Motor neuron (in vitro differentiated cells): ENCODE results near the gene FAM153A. TPM values are rescaled to one million over a fixed set of nuclear protein-coding genes. Genes with fewer than 3 reads are reported as not detected.
"Not testable (repeated sequence)": the region's sequence is repeated elsewhere in the genome, so short reads cannot be mapped to it uniquely, and the experiment has no call there.

Experiments used
- ATAC-seq, 8 experiments: fragments of 200-7000 bp; cut with Tn5 transposase; replicated peaks in 6 of 8; 2 replicates each; pipeline ENCODE4 v1.8.0; 2021; ENCODE audit warnings: mild to moderate bottlenecking in 8 of 8, moderate library complexity in 8 of 8
- H3K27ac ChIP-seq, 2 donors: fragments of 250-450 bp; sonication (Bioruptor Pico); 2 replicates each; pipeline ENCODE4 v1.9.0; 2021; ENCODE audit warnings: antibody characterized with exemption in 2 of 2, mild to moderate bottlenecking in 2 of 2, moderate library complexity in 1 of 2
- H3K4me1 ChIP-seq, 2 donors: fragments of 250-450 bp; sonication (Bioruptor Pico); replicated peaks in 1 of 2; 2 replicates each; pipeline ENCODE4 v1.6.1; 2021; ENCODE audit warnings: antibody characterized with exemption in 2 of 2, mild to moderate bottlenecking in 2 of 2, moderate library complexity in 1 of 2
- H3K4me3 ChIP-seq, 5 donors: fragments of 250-450 bp; sonication (Bioruptor Pico); 2 replicates each; pipeline ENCODE4 v1.9.0; 2021; ENCODE audit warnings: antibody characterized with exemption in 5 of 5, mild to moderate bottlenecking in 5 of 5, moderate library complexity in 4 of 5
- whole genome bisulfite sequencing, 10 experiments: fragments of 450-650 bp; shearing (Covaris generic); methylation state at CpG; one replicate each; pipeline ENCODE4 v1.0.0; 2022; 5-methylcytosine and 5-hydroxymethylcytosine counted together
- in situ Hi-C, 9 experiments: fragments of 400-800 bp; cut with MboI; loops; one replicate each; pipeline ENCODE4 v1.15.0; 2021; ENCODE audit warnings: low sequenced_read_pairs in 9 of 9, low pct_unique_long_range_greater_than_20kb in 2 of 9; ENCODE audit not compliant: unreplicated experiment in 9 of 9
- total RNA-seq, 8 experiments: library from RNA; unstranded; fragments of 300-600 nt; gene quantifications; 2 replicates each; pipeline versions ENCODE4 v1.2.3 to v1.2.4, GENCODE V29; 2022

FAM153A gene
- total RNA-seq, 8 experiments from 2014 or later = 0.16 to 0.90 (median 0.27) TPM; not detected in 2

DNA sequence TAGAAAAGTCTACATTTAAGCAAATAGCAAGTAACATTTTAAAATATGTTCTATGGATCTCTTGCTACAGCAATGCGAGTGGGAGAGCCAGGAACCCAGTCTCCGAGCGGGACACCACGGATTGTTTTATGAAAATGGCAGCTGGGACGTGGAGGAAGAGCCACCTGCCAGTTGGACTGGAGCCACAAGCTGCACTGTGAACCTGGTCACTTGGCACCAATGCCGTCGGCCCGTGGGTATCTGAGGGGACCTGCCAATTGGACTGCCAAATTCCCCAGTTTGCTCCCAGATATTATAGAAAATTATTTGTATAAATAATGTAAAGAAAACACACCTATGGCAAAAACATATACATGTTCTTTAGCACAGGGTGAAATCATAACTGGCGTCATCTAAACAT is 10.6 kb upstream of the FAM153A start:
- H3K27ac ChIP-seq, H3K4me1 ChIP-seq, in situ Hi-C loops, ATAC-seq, H3K4me3 ChIP-seq: not testable (repeated sequence)
- WGBS, 10 experiments = no CpG with 5 or more reads among the region's 9 CpGs

DNA sequence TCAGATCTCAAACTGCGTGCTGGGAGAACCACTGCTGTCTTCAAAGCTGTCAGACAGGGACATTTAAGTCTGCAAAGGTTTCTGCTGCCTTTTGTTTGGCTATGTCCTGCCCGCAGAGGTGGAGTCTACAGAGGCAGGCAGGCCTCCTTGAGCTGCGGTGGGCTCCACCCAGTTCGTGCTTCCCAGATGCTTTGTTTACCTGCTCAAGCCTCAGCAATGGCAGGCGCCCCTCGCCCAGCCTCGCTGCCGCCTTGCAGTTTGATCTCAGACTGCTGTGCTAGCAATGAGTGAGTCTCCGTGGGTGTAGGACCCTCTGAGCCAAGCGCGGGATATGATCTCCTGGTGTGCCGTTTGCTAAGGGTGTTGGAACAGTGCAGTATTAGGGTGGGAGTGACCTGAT is 8.9 kb upstream of the FAM153A start:
- H3K4me1 ChIP-seq, H3K27ac ChIP-seq, in situ Hi-C loops, ATAC-seq, H3K4me3 ChIP-seq: not testable (repeated sequence)
- WGBS, 10 experiments = no CpG with 5 or more reads among the region's 12 CpGs

DNA sequence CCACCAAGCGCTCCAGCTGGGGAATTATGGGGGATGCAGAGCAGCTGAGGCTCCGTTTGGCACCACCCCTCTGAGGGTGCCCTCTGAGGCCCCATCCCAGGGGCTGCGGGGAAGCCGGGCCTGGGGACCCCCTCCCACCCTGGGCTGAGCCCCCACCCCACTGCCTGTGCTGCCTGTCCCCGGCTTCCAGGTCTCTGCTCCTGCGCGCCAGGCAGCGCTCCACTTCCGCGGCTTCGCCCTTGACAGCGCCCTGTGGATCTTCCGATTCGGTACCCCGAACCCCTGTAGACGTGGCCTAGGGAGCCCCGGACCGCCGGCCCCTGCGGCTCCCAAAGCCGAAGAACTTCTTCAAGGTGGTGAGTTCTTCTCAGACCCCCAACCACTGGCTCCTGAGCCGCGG is 530 bp downstream of the FAM153A start:
- H3K4me3 ChIP-seq, H3K4me1 ChIP-seq, ATAC-seq, in situ Hi-C loops, H3K27ac ChIP-seq: not testable (repeated sequence)
- no CpG with 5 or more reads among the region's 23 CpGs for WGBS, 10 experiments

DNA sequence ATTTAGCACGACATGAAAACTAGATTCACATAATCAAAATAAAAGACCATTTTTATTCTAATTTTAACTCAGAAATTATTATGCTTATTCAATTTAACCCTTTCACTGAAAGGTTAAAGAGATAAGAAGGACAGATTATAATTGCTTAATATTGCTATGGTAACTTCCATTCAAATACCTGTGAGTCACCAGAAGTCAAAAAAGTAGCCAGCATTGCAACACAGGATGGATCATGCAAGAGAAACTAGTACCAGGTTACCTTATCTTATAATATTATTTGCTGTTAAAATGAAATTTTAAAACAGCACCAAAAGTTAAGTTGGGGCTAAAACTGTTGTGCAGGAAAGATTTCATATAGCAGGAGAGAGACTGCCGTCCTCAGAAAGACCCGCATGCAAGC is 11.5 kb downstream of the FAM153A start:
- ATAC-seq, H3K4me3 ChIP-seq, in situ Hi-C loops, H3K27ac ChIP-seq, H3K4me1 ChIP-seq: not testable (repeated sequence)
- whole genome bisulfite sequencing, 10 experiments = no CpG with 5 or more reads among the region's 3 CpGs

DNA sequence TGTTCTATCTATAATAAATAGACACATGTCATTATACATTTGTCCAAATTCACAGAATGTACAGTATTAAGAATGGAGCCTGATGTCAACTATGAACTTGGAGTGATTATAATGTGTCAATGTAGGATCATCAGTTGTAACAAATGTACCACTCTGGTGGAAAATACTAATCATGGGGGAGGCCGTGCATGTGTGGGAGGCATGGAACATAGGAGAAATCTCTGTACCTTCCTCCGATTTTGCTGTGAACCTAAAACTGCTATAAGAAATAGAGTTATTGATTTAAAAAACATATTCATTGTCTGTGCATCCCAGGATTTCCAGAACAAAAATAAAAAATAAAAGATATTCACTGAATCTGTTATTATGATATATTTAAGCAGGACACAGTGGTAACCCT is 12.1 kb downstream of the FAM153A start:
- H3K4me3 ChIP-seq, H3K27ac ChIP-seq, in situ Hi-C loops, H3K4me1 ChIP-seq, ATAC-seq: not testable (repeated sequence)
- WGBS, 10 experiments = 29 to 83% methylated on average over 1 of the region's 2 CpGs; no CpG with 5 or more reads in 8 of the 10 experiments

DNA sequence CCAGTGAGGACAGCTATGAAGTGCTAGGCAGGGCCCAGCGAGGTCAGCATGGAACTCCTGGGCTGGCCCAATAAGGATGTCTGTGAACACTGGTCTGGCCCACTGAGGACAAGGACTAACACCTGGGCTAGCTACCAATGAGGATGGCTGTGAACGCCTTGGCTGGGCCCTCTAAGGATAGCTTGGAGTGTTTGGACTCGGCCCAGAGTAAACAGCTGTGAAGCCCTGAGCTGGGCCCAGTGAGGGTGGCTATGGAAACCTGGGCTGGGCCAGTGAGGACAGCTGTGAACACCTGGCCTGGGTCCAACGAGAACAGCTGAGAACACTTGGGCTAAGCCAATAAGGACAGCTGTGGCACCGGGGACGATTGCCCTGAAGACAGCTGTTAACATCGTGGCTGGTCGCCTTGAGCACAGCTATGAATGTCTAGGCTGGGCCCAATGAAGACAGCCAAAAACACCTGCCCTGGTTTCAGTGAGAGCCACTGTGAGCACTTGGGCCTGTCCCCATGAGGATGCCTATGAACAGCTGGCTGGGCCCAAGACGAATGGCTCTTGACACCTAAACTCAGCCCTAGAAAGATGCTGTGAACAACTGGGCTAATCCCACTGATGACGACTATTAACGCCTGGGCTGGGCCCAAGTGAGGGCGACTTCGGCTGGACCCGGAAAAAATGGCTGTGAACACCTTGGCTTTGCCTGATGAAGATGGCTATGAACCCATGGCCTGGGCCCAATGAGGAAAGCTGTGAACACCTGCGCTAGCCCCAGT is 18.8 kb downstream of the FAM153A start:
- WGBS, 10 experiments = no CpG with 5 or more reads among the region's 15 CpGs
- ATAC-seq, H3K4me1 ChIP-seq, H3K4me3 ChIP-seq, in situ Hi-C loops, H3K27ac ChIP-seq: not testable (repeated sequence)

DNA sequence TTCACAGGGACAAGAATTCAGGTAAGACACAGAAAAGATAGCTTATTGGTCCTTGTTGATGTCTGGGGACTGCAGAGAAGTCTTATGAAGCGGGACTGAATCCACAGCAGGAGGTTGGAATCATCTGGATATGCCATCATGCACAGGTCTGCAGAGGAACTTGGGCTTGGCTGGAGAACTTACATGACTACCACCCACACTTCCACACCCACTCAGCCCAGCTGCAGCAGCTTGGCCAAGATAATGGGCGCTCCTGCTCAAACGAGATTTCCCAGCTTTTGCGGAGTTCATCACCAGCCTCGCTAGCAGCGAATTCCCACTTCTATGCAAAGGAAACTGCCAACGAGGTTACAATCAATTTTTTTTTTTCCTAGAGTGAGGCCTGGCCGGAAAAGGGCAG is 21.7 kb downstream of the FAM153A start:
- H3K27ac ChIP-seq, H3K4me3 ChIP-seq, in situ Hi-C loops, H3K4me1 ChIP-seq, ATAC-seq: not testable (repeated sequence)
- no CpG with 5 or more reads among the region's 8 CpGs for WGBS, 10 experiments

DNA sequence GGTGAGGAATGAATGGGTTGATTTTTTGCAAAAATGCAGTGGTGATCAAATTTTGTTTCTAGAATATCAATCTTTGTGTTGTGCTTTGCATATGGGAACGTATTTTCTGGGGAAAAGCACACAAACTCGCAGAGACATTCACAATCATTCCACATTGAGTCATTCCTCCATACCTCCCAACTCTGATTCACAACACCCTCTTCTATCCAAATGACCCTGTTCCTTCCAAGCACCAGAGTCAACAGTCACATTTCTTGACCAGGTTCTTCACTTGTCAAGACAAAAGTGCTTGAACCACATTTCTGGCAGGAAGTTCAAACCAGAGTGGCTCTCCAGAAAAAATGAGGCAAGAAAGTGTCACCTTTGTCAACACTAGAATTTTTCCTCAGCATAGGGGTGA is 35.3 kb downstream of the FAM153A start:
- H3K4me3 ChIP-seq, H3K27ac ChIP-seq, in situ Hi-C loops, ATAC-seq, H3K4me1 ChIP-seq: not testable (repeated sequence)
- no CpG with 5 or more reads among the region's 2 CpGs for WGBS, 10 experiments

DNA sequence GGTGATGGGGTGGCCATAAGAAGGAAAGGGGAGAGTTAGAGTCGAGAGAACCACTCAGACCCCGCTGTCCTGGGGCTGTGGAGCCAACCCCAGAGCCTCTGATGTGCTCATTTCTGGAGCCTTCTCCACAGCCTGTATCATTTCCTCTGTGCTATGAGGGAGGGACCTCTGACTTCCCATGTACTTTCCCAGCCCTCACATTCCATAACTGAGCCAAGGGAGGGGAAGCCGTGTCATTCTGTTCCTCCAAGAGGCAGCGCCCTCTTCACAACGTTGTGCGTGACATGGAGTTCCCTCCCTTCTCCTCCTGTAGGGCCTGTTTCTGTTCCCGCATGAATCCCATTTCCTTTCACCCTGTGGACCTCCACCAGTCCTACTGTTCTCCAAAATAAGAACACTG is 57.8 kb downstream of the FAM153A start:
- H3K4me3 ChIP-seq, H3K27ac ChIP-seq, in situ Hi-C loops, H3K4me1 ChIP-seq: not testable (repeated sequence)
- WGBS, 10 experiments = no CpG with 5 or more reads among the region's 7 CpGs
- ATAC-seq = peak in 3 of 8 experiments; percentile 51 to 100 (median 97)

DNA sequence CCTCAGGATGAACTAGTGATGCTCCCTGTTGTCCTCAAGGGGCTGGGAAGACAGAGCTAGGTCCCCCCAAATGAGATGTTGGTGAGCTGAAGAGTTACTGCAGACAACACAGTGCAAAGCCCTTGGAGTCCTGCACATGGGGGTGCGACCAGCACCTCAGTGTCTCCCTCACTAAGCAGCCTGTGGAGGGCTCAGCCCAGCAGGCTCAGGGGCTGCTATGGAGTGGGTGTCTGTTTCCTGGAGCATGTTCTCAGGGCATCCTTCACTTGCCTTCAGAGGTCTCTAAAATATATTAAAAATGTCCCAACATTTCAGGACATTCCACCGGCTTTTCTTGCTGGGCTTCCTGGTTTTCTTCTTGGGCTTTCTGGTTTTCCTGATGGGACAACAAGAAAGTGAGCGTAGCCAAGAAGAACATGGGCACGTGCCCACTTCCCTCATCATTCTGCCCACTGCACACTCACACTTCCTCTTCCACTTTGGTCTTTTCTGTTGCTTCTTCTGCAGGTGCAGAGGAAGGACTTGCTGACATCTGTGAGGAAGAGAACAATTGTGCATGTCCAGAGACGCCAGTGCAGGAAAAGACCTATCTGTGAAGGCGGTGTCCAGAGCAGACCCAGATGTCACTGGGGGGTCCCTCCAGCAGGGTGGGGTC is 58.7 kb downstream of the FAM153A start:
- in situ Hi-C loops, ATAC-seq, H3K4me3 ChIP-seq, H3K4me1 ChIP-seq, H3K27ac ChIP-seq: not testable (repeated sequence)
- WGBS, 10 experiments = no CpG with 5 or more reads among the region's 6 CpGs

DNA sequence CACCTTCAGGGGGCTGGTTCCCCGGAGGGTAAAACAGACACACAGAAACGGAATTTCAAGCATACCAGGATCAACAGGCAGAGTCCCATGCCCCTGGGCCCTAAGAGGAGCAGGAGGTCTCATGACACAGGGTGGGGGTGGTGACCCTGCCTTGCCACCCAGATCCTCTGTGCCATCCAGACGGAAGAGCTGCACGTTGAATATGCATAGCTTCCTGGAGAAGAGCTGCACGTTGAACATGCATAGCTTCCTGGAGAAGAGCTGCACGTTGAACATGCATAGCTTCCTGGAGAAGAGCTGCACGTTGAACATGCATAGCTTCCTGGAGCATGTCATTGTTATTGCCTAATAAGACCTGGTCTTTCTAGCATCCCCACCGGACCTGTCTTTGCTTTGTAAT is 59.9 kb downstream of the FAM153A start:
- in situ Hi-C loops = not testable (repeated sequence)
- no CpG with 5 or more reads among the region's 8 CpGs for WGBS, 10 experiments

DNA sequence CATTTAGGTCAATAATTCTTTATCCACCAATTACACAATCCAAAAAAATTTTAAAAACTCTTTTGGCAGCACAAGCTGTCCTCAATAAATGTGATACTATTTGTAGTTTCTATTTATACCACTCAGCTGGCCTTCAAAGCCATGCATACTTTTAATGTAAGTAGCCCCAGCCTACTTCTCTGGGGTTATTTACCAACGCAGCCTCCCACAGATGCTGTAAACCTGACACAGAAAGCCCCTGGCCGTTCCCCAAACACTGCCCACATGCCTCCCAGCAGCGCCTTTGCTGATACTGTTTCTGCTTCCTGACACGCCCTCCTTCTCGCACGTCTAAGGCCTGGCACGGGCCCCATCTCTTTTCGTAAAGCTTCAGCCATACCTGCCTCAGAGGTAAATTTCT is 62.7 kb downstream of the FAM153A start:
- ATAC-seq, H3K27ac ChIP-seq, in situ Hi-C loops, H3K4me3 ChIP-seq, H3K4me1 ChIP-seq: not testable (repeated sequence)
- WGBS, 10 experiments = no CpG with 5 or more reads among the region's 8 CpGs

More for the DNA sequence above, 59.9 kb downstream of the FAM153A start:
- peak in 2 of 8 experiments; percentile 51 to 84 for ATAC-seq
- H3K4me1 ChIP-seq, H3K27ac ChIP-seq, H3K4me3 ChIP-seq: not testable (repeated sequence)

DNA sequence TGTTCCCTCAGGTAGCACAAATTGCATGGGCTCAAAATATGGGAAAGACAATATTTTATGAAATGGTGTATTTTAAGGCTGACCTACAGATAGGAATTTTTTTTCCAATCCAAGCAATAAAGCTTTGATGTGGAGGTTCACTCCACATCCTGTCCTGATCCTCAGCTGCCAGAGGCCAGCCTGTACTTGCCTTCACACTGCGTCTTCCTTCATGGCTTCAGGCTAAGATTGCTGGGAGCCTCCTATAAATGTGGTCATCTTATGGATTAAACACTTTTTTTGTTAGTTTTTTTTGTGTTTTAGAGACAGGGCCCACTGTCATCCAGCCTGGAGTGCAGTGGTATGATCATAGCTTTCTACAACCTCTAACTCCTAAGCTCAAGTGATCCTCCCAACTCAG is 67.3 kb downstream of the FAM153A start:
- H3K27ac ChIP-seq, H3K4me3 ChIP-seq, H3K4me1 ChIP-seq, ATAC-seq, in situ Hi-C loops: not testable (repeated sequence)
- 33% methylated on average over 1 of the region's 1 CpG; no CpG with 5 or more reads in 9 of the 10 experiments for WGBS, 10 experiments

DNA sequence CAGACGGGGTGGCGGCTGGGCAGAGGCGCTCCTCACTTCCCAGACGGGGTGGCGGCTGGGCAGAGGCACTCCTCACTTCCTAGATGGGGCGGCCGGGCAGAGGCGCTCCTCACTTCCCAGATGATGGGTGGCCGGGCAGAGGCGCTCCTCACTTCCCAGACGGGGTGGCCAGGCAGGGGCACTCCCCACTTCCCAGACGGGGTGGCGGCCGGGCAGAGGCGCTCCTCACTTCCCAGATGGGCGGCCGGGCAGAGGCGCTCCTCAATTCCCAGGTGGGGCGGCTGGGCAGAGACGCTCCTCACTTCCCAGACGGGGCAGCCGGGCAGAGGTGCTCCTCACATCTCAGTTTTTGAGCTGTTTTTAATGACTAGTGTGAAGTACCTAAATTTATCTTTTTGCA is 86.6 kb downstream of the FAM153A start:
- ATAC-seq, H3K4me1 ChIP-seq, in situ Hi-C loops, H3K27ac ChIP-seq, H3K4me3 ChIP-seq: not testable (repeated sequence)
- WGBS, 10 experiments = no CpG with 5 or more reads among the region's 22 CpGs
